ENCODE results near the gene ANKDD1A. TPM values are rescaled to one million over a fixed set of nuclear protein-coding genes. Genes with fewer than 3 reads are reported as not detected.
A peak's percentile ranks its signal among the peaks of the same experiment; 100 is the strongest.

The ANKDD1A gene
- total RNA-seq, 1 experiment from 2014 or later = 6.1 TPM

DNA sequence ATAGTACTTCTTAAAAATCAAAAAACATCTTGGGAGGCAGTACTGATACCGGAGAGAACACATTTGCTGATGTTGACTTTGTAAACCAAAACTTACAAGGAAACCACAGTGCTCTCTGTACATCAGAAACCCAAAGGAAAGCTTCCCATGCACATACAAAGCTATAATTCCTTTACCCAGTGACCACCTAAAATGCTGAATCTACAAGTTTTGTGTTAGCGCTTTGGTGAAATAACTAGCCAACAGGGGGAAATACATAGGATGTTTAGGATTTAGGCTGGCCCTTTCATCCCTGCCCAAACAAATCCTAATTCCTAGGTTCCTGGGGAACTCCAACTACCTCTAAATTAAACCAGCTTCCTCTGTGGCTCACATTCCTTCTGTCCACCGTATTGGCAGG is 93.3 kb downstream of the ANKDD1A start:
- TF ChIP-seq GABPB1 (CRISPR knock-in tag; IDR thresholded peaks at IDR 0.05) (no peak), TEAD1 (CRISPR knock-in tag; IDR thresholded peaks at IDR 0.05) (no peak), ZNF423 (CRISPR knock-in tag; IDR thresholded peaks at IDR 0.05) (no peak), IRF2 (CRISPR knock-in tag; IDR thresholded peaks at IDR 0.05; ENCODE audit: borderline replicate concordance, low read depth) (no peak), ELF4 (CRISPR knock-in tag; IDR thresholded peaks at IDR 0.05; ENCODE audit: low read depth) (no peak), ZNF121 (CRISPR knock-in tag; IDR thresholded peaks at IDR 0.05) (no peak), ETV6 (CRISPR knock-in tag; IDR thresholded peaks at IDR 0.05) (no peak), FOXP1 (CRISPR knock-in tag; IDR thresholded peaks at IDR 0.05; ENCODE audit: borderline replicate concordance) (no peak)
- TF ChIP-seq, protein P1, sequence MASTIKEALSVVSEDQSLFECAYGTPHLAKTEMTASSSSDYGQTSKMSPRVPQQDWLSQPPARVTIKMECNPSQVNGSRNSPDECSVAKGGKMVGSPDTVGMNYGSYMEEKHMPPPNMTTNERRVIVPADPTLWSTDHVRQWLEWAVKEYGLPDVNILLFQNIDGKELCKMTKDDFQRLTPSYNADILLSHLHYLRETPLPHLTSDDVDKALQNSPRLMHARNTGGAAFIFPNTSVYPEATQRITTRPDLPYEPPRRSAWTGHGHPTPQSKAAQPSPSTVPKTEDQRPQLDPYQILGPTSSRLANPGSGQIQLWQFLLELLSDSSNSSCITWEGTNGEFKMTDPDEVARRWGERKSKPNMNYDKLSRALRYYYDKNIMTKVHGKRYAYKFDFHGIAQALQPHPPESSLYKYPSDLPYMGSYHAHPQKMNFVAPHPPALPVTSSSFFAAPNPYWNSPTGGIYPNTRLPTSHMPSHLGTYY (CRISPR knock-in tag; IDR thresholded peaks at IDR 0.05) = no peak
- TF ChIP-seq, protein P2, sequence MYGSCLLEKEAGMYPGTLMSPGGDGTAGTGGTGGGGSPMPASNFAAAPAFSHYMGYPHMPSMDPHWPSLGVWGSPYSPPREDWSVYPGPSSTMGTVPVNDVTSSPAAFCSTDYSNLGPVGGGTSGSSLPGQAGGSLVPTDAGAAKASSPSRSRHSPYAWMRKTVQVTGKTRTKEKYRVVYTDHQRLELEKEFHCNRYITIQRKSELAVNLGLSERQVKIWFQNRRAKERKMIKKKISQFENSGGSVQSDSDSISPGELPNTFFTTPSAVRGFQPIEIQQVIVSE (CRISPR knock-in tag; IDR thresholded peaks at IDR 0.05; ENCODE audit: borderline replicate concordance) = no peak
- TF ChIP-seq, protein P3, sequence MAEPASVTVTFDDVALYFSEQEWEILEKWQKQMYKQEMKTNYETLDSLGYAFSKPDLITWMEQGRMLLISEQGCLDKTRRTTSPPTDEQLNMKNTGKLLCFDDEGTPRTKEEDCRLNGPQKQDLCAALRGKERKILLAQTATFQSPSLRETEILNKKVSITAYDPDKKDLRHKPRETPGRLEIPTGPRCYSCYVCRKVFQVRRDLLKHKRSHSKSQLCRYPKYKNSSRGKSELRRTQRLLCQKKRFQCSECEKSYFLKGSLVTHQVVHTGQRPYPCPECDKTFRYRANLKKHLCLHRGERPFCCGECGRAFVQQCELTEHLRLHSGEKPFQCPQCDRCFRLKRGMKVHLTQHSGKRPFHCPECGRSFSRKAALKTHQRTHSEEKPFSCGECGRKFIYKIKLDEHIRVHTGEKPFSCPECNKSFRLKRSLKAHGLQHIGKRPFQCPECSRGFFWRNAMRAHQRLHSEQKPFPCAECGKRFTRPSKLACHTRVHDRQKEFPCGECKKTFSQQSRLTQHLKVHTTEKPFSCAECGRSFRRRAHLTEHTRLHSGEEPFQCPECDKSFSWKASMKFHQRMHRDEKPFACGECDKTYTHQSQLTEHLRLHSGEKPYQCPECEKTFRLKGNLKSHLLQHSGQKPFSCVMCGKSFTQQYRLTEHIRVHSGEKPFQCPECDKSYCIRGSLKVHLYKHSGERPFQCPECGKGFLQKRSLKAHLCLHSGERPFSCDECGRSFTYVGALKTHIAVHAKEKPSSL (CRISPR knock-in tag; conservative IDR thresholded peaks at IDR 0.05) = no peak
- TF ChIP-seq, protein P4, sequence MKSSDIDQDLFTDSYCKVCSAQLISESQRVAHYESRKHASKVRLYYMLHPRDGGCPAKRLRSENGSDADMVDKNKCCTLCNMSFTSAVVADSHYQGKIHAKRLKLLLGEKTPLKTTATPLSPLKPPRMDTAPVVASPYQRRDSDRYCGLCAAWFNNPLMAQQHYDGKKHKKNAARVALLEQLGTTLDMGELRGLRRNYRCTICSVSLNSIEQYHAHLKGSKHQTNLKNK (CRISPR knock-in tag; IDR thresholded peaks at IDR 0.05) = no peak
- TF ChIP-seq, protein P5, sequence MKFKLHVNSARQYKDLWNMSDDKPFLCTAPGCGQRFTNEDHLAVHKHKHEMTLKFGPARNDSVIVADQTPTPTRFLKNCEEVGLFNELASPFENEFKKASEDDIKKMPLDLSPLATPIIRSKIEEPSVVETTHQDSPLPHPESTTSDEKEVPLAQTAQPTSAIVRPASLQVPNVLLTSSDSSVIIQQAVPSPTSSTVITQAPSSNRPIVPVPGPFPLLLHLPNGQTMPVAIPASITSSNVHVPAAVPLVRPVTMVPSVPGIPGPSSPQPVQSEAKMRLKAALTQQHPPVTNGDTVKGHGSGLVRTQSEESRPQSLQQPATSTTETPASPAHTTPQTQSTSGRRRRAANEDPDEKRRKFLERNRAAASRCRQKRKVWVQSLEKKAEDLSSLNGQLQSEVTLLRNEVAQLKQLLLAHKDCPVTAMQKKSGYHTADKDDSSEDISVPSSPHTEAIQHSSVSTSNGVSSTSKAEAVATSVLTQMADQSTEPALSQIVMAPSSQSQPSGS (CRISPR knock-in tag; IDR thresholded peaks at IDR 0.05; ENCODE audit: borderline replicate concordance, low read depth) = no peak
- TF ChIP-seq, protein P6, sequence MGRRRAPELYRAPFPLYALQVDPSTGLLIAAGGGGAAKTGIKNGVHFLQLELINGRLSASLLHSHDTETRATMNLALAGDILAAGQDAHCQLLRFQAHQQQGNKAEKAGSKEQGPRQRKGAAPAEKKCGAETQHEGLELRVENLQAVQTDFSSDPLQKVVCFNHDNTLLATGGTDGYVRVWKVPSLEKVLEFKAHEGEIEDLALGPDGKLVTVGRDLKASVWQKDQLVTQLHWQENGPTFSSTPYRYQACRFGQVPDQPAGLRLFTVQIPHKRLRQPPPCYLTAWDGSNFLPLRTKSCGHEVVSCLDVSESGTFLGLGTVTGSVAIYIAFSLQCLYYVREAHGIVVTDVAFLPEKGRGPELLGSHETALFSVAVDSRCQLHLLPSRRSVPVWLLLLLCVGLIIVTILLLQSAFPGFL (CRISPR knock-in tag; IDR thresholded peaks at IDR 0.05; ENCODE audit: borderline replicate concordance) = no peak
- ATAC-seq (no peak), DNase-seq (ENCODE audit: low spot score) (no peak)
- no peak overlapping the region for H3K4me3 Mint-ChIP-seq
- no peak overlapping the region for H3K27ac Mint-ChIP-seq
- H3K4me1 Mint-ChIP-seq = peaks cover 5% of the 10 kb centered on the region
- H3K27me3 Mint-ChIP-seq (ENCODE audit: low read depth) = no peaks in the 10 kb centered on the region
- ChIA-PET POLR2A (no interaction called here), CTCF (interaction anchor here (1.8 kb wide), 1 partner anchor 97 kb away, joined by 5 read pairs; no protein-coding TSS in a partner anchor)
- H3K9me3 Mint-ChIP-seq = no peaks in the 10 kb centered on the region
- peaks cover 23% of the 10 kb centered on the region for H3K36me3 Mint-ChIP-seq

DNA sequence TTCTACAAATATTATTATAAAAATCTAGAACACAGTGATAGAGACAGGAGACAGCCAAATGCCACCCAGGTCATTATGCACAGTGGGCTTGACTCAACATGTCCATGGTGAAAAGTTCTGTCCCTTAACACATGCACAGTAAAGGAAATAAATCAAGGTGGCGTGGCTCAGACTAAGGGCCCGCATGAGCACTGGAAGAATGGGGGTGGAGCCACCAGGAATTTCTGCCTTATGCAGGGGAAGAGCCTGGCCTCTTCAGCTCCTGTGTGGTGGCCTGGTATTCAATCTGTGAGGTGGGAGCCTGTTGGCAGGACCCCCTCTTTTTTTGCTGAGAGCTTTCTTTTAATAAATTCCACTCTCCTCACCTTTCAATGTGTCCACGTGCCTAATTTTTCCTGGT is 95.2 kb downstream of the ANKDD1A start:
- H3K4me3 Mint-ChIP-seq = no peak overlapping the region
- POLR2A ChIA-PET = no interaction called here
- CTCF ChIA-PET = interaction anchor here (1.0 kb wide), 1 partner anchor 51 kb away, joined by 3 read pairs; no protein-coding TSS in a partner anchor
- H3K27ac Mint-ChIP-seq = 0 out of 2 replicates have a peak overlapping the region, but pooled peaks have one; percentile 41
- TF ChIP-seq NFATC4 (CRISPR knock-in tag; IDR thresholded peaks at IDR 0.05) (no peak), RELA (CRISPR knock-in tag; IDR thresholded peaks at IDR 0.05; ENCODE audit: borderline replicate concordance) (no peak), GTF2I (CRISPR knock-in tag; conservative IDR thresholded peaks at IDR 0.05) (no peak)
- H3K4me1 Mint-ChIP-seq = peaks cover 5% of the 10 kb centered on the region
- ATAC-seq (peak; percentile 75), DNase-seq (ENCODE audit: low spot score) (peak; percentile 31)
- H3K9me3 Mint-ChIP-seq = no peaks in the 10 kb centered on the region
- H3K27me3 Mint-ChIP-seq (ENCODE audit: low read depth) = no peaks in the 10 kb centered on the region
- H3K36me3 Mint-ChIP-seq = peaks cover 23% of the 10 kb centered on the region

Other genes starting within 250 kb of the ANKDD1A start
- gene RBPMS2, start 136.3 kb upstream of the ANKDD1A start, total RNA-seq (2021) = 195 to 210 TPM (median 202 TPM) in 3 replicates
- gene PIF1, start 86.3 kb upstream of the ANKDD1A start, total RNA-seq (2021) = 174 to 249 TPM (median 184 TPM) in 3 replicates
- 21.6 to 22.1 TPM (median 21.9 TPM) in 3 replicates for gene PLEKHO2, start 70.0 kb upstream of the ANKDD1A start, total RNA-seq (2021)
- 69.9 to 84.0 TPM (median 79.9 TPM) in 3 replicates for gene SPG21, start 78.0 kb downstream of the ANKDD1A start, total RNA-seq (2021)
- 22.3 to 28.8 TPM (median 26.7 TPM) in 3 replicates for gene MTFMT, start 117.7 kb downstream of the ANKDD1A start, total RNA-seq (2021)
- not detected in 3 replicates for gene SLC51B, start 133.5 kb downstream of the ANKDD1A start, total RNA-seq (2021)
- gene RASL12, start 156.1 kb downstream of the ANKDD1A start, total RNA-seq (2021) = 5.6 to 6.8 TPM (median 6.5 TPM) in 3 replicates
- 0.05 TPM in 1 of 3 replicates, not detected in the others for gene KBTBD13, start 164.8 kb downstream of the ANKDD1A start, total RNA-seq (2021)
- 2.0 to 2.9 TPM (median 2.2 TPM) in 3 replicates for gene UBAP1L, start 203.3 kb downstream of the ANKDD1A start, total RNA-seq (2021)
- 23.5 to 25.4 TPM (median 25.4 TPM) in 3 replicates for gene PDCD7, start 221.9 kb downstream of the ANKDD1A start, total RNA-seq (2021)

Measured in WTC11 (cell line).